Ascending aorta (tissue), 2 donors: ENCODE data around the gene CCNA1. TPM values are rescaled to one million over a fixed set of nuclear protein-coding genes. Genes with fewer than 3 reads are reported as not detected.
A peak's percentile ranks its signal among the peaks of the same experiment; 100 is the strongest.

ENCODE experiments used
- DNase-seq, 2 donors: peaks; one replicate each; pipeline ENCODE4 v3.0.0-alpha.2; 2019; ENCODE audit warnings: low spot score in 2 of 2
- H3K27ac ChIP-seq, 2 donors: fragments of 200-600 bp; sonication (generic); one replicate each; pipeline ENCODE4 v1.5.1; 2016 to 2017; ENCODE audit warnings: mild to moderate bottlenecking in 1 of 2
- H3K27me3 ChIP-seq: fragments of 200-600 bp; sonication (generic); one replicate; pipeline ENCODE4 v1.5.1; 2017
- H3K36me3 ChIP-seq, 2 donors: fragments of 200-600 bp; sonication (generic); one replicate each; pipeline ENCODE4 v1.5.1; 2016
- H3K4me1 ChIP-seq, 2 donors: fragments of 200-600 bp; sonication (generic); one replicate each; pipeline ENCODE4 v1.5.1; 2016 to 2017; ENCODE audit warnings: mild to moderate bottlenecking in 1 of 2
- H3K4me3 ChIP-seq, 2 donors: fragments of 200-600 bp; sonication (generic); one replicate each; pipeline ENCODE4 v1.5.1; 2016 to 2017; ENCODE audit warnings: mild to moderate bottlenecking in 1 of 2
- H3K9me3 ChIP-seq, 2 donors: fragments of 200-600 bp; sonication (generic); one replicate each; pipeline ENCODE4 v1.5.1; 2016
- CTCF ChIP-seq, 3 experiments: fragments of 200-600 bp in 2 of 3; fragments of 450-650 bp in 1 of 3; sonication (generic) in 2 of 3; IDR thresholded peaks; one replicate each; pipeline ENCODE4 v1.5.1; 2016 to 2019; ENCODE audit warnings: antibody characterized with exemption in 3 of 3, mild to moderate bottlenecking in 1 of 3, moderate library complexity in 1 of 3
- intact Hi-C: fragments of 100-400 bp; cut with DNase I; formaldehyde crosslinking; loops from one replicate; pipeline ENCODE4 v1.15.1; 2023
- total RNA-seq: library from RNA; depleted of rRNA; stranded (reverse); fragments of >200 nt; gene quantifications from one replicate; pipeline ENCODE4 v1.1.0, GENCODE V29; 2016

The CCNA1 gene
- total RNA-seq, 1 donor from 2014 or later = not detected

DNA sequence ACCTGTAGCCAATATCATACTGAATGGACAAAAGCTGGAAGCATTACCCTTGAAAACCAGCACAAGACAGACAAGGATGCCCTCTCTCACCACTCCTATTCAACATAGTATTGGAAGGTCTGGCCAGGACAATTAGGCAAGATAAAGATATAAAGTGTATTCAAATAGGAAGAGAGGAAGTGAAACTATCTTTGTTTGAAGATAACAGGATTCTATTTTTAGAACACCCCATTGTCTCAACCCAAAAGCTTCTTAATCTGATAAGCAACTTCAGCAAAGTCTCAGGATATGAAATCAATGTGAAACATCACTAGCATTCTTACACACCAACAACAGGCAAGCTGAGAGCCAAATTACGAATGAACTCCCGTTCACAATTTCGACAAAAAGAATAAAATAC lies 17.8 kb upstream of the CCNA1 start:
- H3K36me3 ChIP-seq = no peaks in the 10 kb centered on the region
- H3K27me3 ChIP-seq = no peaks in the 10 kb centered on the region
- H3K27ac ChIP-seq = no peak overlapping the region
- DNase-seq = no peak
- H3K4me3 ChIP-seq = no peak overlapping the region
- H3K9me3 ChIP-seq = no peaks in the 10 kb centered on the region
- H3K4me1 ChIP-seq = no peaks in the 10 kb centered on the region
- TF ChIP-seq CTCF (IDR thresholded peaks at IDR 0.05) = no peak
- intact Hi-C loops = no loop called here

GRCh38 chr13:36417331-36417730 lies 15.0 kb upstream of the CCNA1 start:
- H3K27ac ChIP-seq = no peak overlapping the region

GRCh38 chr13:36418022-36418805 lies 14.1 kb upstream of the CCNA1 start:
- intact Hi-C loops = no loop called here
- Histone ChIP-seq H3K27ac (no peak overlapping the region), H3K4me3 (no peak overlapping the region), H3K36me3 (no peaks in the 10 kb centered on the region), H3K27me3 (no peaks in the 10 kb centered on the region), H3K9me3 (no peaks in the 10 kb centered on the region), H3K4me1 (no peaks in the 10 kb centered on the region)
- no peak for TF ChIP-seq CTCF (IDR thresholded peaks at IDR 0.05)
- DNase-seq = no peak

More at GRCh38 chr13:36417331-36417730, 15.0 kb upstream of the CCNA1 start:
- intact Hi-C loops = no loop called here
- Histone ChIP-seq H3K27me3 (no peaks in the 10 kb centered on the region), H3K4me3 (no peak overlapping the region), H3K4me1 (no peaks in the 10 kb centered on the region), H3K36me3 (no peaks in the 10 kb centered on the region), H3K9me3 (no peaks in the 10 kb centered on the region)
- TF ChIP-seq CTCF (IDR thresholded peaks at IDR 0.05) = no peak
- DNase-seq = no peak

GRCh38 chr13:36420437-36420891 lies 11.8 kb upstream of the CCNA1 start:
- no peak overlapping the region for H3K27ac ChIP-seq
- peak in 1 of 2 donors; percentile 82 for DNase-seq
- no peaks in the 10 kb centered on the region for H3K27me3 ChIP-seq
- H3K36me3 ChIP-seq = no peaks in the 10 kb centered on the region
- H3K9me3 ChIP-seq = peaks cover 0 to 8% of the 10 kb centered on the region in 2 donors
- intact Hi-C loops = loop anchor here (2.0 to 5.0 kb wide), 2 partner anchors 316 to 562 kb away; no protein-coding TSS in a partner anchor
- H3K4me1 ChIP-seq = no peaks in the 10 kb centered on the region
- TF ChIP-seq CTCF (IDR thresholded peaks at IDR 0.05) = peak; percentile 25 to 82 (median 81)
- no peak overlapping the region for H3K4me3 ChIP-seq

DNA sequence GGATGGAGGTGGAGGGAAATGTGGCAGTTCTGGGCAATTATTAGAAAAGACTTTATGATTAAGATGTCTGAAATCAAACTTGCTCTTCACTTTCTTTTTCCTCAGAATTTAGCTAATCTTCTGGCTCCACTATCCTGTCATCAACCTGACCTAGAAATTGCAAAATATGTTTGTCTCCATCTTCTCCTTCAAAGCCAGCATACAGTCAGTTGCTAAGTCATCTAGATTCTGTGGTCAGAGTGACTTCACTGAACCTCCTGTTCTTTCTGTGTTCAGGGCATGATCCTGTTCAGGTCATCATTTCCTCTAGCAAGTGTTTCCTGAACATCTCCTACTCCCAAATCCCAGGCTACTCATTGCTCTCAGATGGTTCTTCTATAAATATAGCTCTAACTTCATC lies 10.8 kb upstream of the CCNA1 start:
- Histone ChIP-seq H3K9me3 (peaks cover 0 to 8% of the 10 kb centered on the region in 2 donors), H3K36me3 (no peaks in the 10 kb centered on the region), H3K4me3 (no peak overlapping the region), H3K27me3 (no peaks in the 10 kb centered on the region), H3K4me1 (no peaks in the 10 kb centered on the region), H3K27ac (no peak overlapping the region)
- DNase-seq = no peak
- TF ChIP-seq CTCF (IDR thresholded peaks at IDR 0.05) = no peak
- intact Hi-C loops = loop anchor here (2.0 to 5.0 kb wide), 2 partner anchors 315 to 561 kb away; no protein-coding TSS in a partner anchor
